Fibroblast of skin of scalp (primary cell): ENCODE measurements around the gene PITPNM2.
"Not testable (repeated sequence)": the region's sequence is repeated elsewhere in the genome, so short reads cannot be mapped to it uniquely, and the experiment has no call there.

ENCODE experiments used
- DNase-seq: peaks from one replicate; pipeline ENCODE4 v3.0.0-alpha.2; 2013

Gene PITPNM2

GRCh38 chr12:123120452-123121166 lies 30.3 kb downstream of the PITPNM2 start:
- DNase-seq = no peak

GRCh38 chr12:123119808-123120207 lies 31.1 kb downstream of the PITPNM2 start:
- DNase-seq = no peak

- DNase-seq = no peak
Observed at GRCh38 chr12:123118497-123118896, 32.4 kb downstream of the PITPNM2 start.

DNA sequence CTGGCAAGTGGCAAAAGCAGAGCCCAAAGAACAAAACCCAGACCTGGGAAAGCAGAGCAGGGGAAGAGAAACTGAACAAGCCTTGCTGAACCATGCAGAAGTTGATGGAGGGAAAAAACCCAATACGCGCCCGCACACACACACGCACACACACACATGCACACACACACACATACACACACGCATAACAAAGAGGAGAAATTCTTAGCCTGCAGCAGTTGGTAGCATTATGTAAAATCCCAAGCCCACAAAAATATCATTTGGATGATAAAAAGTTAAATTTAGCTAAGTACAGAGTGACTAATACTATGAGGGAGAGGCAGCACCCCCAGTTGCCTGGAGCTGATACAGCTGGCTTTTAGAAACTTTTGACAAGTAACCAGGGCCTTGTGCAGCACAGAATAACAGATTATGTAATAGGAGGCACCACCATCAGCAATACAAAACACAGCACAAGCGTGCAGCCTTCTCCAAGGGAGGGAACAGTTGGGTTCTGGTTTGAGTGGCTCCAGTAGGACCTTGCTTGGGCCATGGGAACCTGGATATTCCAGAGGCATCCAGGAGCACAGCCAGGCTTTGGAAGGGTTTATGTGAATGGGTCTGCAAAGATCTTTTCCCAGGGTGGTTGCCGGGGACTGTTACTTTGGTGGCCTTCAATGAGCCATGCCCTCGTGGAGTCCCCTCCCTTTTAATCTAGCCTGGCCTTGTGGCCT lies 35.3 kb downstream of the PITPNM2 start:
- peak; percentile 92 for DNase-seq

GRCh38 chr12:123114304-123115083 lies 36.4 kb downstream of the PITPNM2 start:
- no peak for DNase-seq

DNA sequence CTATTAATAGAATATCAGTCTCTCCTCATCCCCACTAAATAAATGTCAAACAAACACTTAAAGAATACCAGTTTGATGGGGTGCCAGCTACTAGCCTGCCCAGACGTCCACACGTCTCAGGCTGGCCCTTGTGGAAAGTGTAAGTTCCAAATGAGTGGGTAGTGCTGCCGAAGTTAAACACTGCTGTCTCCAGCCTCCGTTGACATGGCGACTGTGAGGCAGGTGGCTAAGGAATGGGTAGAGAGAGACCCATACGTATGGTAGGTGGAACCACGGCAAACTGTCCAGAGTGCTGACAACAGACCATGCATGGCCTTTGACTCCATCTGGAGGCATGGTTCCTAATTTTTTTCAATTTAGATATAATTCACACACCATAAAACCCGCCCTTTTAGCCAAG lies 37.9 kb downstream of the PITPNM2 start:
- DNase-seq = no peak

DNA sequence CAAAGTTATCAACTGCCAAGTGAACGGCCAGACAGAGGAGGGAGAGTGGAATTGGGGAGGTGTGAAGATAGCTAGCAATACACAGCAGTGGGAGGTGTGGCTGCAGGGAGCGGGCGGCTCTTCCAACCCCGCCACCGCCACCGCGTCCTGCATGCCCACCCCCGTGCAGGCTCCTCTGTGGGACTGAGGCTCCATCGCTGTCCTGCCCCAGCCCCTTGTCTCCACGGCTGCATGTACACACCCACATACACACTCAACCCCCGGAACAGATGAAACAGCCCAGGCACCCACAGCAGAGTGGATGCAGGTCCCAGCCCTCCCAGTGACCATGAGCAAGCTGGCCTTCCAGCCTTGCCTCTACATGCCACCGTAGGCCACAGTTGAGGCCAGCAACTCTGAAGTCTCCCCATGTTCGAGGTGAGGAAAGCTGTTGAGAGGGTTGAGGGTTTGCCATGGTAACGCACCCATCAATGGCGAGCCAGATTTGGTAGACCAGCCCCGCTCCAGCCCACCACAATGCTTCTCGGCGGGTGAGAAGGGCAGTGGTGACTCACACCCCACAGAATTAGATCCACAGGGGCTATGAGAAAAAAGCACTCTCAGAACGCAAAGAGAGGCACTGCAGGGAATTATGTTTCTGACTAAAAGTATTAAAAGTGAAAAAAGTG lies 39.3 kb downstream of the PITPNM2 start:
- peak; percentile 67 for DNase-seq

DNA sequence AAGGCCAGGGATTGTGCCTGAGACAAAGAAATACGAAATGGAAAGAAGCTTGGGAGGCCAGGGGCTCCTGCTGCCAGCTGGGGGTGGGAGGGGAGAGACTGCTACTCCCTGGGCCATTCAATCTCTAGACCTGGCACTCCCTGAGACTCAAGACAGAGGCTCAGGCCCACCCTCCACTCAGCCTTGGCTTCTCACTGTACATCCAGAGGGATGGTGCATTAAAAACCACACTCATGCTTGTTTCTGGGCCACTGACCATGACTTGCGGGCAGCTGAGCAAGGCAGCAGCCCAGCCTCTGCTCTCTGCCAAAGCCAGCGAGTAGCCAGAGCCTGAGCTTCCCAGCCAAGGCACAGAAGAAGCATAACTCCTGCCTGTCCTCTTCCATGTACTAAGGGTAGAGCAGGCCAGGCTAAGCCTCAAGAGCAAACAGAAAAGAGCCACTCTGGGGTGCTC lies 41.5 kb downstream of the PITPNM2 start:
- no peak for DNase-seq

GRCh38 chr12:123108682-123109066 lies 42.2 kb downstream of the PITPNM2 start:
- no peak for DNase-seq

DNA sequence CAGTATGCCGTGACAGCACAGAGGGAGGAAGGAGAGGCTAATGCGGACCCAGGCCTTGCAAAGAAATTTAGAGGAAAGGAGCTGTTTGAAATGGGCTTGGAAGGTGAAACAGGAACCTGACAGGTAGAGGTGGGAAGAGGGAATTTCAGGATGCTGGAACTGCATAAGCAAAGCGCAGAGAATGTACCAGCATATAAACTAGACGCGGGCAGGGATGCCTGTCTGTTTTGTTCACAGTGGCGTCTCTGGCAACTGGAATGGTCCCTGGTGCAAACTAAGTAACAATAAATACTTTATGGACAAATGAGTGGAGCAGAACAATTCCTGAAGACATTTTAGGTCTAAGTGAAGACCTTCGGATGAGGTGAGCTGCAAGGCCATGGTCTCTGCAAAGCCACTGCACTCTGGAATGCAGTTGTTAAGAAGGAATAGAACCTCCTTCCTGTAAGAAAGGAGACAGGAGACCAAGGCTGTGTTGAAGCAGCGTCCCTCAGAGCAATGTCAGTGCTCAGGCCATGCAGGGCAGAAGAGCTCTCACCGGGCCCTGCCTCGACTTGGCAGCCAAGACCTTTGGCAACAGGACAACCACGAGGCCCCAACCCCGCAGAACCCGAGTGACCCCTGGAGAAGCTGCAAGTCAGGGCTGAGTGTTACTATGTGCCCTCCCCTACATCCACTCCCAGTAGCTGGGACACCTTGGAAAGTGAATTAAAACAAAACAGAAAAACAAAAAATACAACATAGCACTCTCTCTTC lies 42.8 kb downstream of the PITPNM2 start:
- no peak for DNase-seq

- DNase-seq = peak; percentile 29
Observed at GRCh38 chr12:123106640-123107359, 44.1 kb downstream of the PITPNM2 start.

GRCh38 chr12:123105211-123105826 lies 45.6 kb downstream of the PITPNM2 start:
- no peak for DNase-seq

DNA sequence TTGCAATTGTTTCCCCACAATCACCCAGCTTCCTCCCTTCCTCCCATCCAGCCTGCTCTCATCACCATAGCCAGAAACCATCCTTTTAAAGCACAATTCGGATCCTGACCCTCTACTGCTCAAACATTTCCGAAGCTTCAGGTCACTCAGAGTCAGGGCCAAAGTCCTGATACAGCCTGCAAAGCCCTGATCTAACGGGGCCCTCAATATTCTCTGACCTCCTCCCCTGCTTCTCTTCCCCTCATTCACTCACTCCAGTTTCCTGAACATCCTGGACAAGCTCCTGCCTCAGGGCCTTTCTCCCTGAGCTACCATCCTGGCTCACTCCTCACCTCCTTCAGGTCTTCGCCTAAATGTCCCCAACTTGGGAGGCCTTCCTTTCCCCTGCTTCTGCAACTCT lies 46.1 kb downstream of the PITPNM2 start:
- no peak for DNase-seq

- not testable (repeated sequence) for DNase-seq
Observed at GRCh38 chr12:123104094-123104493, 46.8 kb downstream of the PITPNM2 start.

- DNase-seq = no peak
Observed at GRCh38 chr12:123102781-123103503, 47.9 kb downstream of the PITPNM2 start.

- DNase-seq = no peak
Observed at GRCh38 chr12:123102366-123102765, 48.5 kb downstream of the PITPNM2 start.

DNA sequence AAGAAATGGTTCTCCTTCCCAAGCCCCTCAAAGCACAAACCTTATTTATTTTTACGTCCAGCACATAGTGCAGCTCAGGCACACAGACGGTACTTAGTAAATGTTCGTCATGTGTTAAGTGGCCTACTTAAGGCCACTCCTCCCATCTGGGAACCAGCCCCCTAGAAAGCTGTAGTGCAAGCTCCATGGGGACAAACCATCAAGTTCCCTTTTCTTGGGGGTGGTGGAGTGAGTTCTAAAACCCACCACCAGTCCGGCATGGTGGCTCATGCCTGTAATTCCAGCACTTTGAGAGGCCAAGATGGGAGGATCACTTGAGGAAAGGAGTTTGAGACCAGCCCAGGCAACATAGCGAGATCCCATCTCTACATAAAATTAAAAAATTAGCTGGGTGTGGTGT lies 49.4 kb downstream of the PITPNM2 start:
- no peak for DNase-seq
